SU-DHL-6 (cell line): ENCODE data around the gene OMA1.

Experiments
- H2AFZ ChIP-seq: fragments of 200-600 bp; sonication (generic); 2 replicates; pipeline ENCODE4 v1.6.1; 2014; ENCODE audit warnings: low read depth, mild to moderate bottlenecking, moderate library complexity, mixed read lengths, antibody characterized with exemption, low read length; ENCODE audit not compliant: severe bottlenecking
- H3F3A ChIP-seq: fragments of 200-600 bp; shearing (Covaris generic); 2 replicates; pipeline ENCODE4 v1.6.0; 2016; ENCODE audit warnings: antibody characterized with exemption, mild to moderate bottlenecking; ENCODE audit not compliant: insufficient read depth
- H3K27ac ChIP-seq: fragments of 200-600 bp; sonication (generic); 2 replicates; pipeline ENCODE4 v1.5.1; 2016; ENCODE audit warnings: low read depth, mild to moderate bottlenecking, low read length, moderate library complexity, mixed read lengths
- H3K27me3 ChIP-seq: fragments of 200-600 bp; sonication (generic), shearing (Covaris generic); 2 replicates; pipeline ENCODE4 v1.6.0; 2014; ENCODE audit warnings: mild to moderate bottlenecking, low read length
- H3K36me3 ChIP-seq: fragments of 200-600 bp; sonication (generic); 2 replicates; pipeline ENCODE4 v1.6.1; 2014; ENCODE audit warnings: mild to moderate bottlenecking, low read length, mixed read lengths
- H3K4me2 ChIP-seq: fragments of 300-600, 200-600 bp; shearing (Covaris generic), sonication (generic); 2 replicates; pipeline ENCODE4 v1.6.0; 2014; ENCODE audit warnings: low read length, low read depth, mild to moderate bottlenecking; ENCODE audit not compliant: poor library complexity, severe bottlenecking
- H3K4me3 ChIP-seq: fragments of 200-600 bp; sonication (generic); 2 replicates; pipeline ENCODE4 v1.5.1; 2014; ENCODE audit warnings: antibody characterized with exemption, low read length, mild to moderate bottlenecking, mixed read lengths; ENCODE audit not compliant: insufficient read depth, poor library complexity, severe bottlenecking
- H3K79me2 ChIP-seq: fragments of 200-600 bp; sonication (generic); 2 replicates; pipeline ENCODE4 v1.6.1; 2014; ENCODE audit warnings: mild to moderate bottlenecking, low read length, moderate library complexity; ENCODE audit not compliant: insufficient read depth
- H3K9ac ChIP-seq: fragments of 200-600 bp; sonication (generic); 2 replicates; pipeline ENCODE4 v1.7.0; 2014; ENCODE audit warnings: mild to moderate bottlenecking, low read length
- H3K9me2 ChIP-seq: fragments of 200-600 bp; sonication (generic); replicated peaks from 2 replicates; pipeline ENCODE4 v1.6.1; 2014; ENCODE audit warnings: low read length; ENCODE audit not compliant: insufficient read depth
- H3K9me3 ChIP-seq: fragments of 200-600 bp; sonication (generic); 2 replicates; pipeline ENCODE4 v1.6.1; 2014; ENCODE audit warnings: low read length, mixed read lengths; ENCODE audit not compliant: insufficient read depth
- H4K20me1 ChIP-seq: fragments of 200-600 bp; sonication (generic); 2 replicates; pipeline ENCODE4 v1.6.1; 2014; ENCODE audit warnings: low read depth, mild to moderate bottlenecking, antibody characterized with exemption, low read length, moderate library complexity, mixed read lengths
- EZH2phosphoT487 ChIP-seq: fragments of 200-600 bp; sonication (generic), shearing (Covaris generic); conservative IDR thresholded peaks from 2 replicates; pipeline ENCODE4 v1.6.1; 2018; ENCODE audit warnings: mild to moderate bottlenecking, antibody characterized with exemption, low read length, moderate library complexity, mixed read lengths
- TF ChIP-seq, protein P1 (sequence below): fragments of 200-600 bp; sonication (generic); IDR thresholded peaks from one replicate; pipeline ENCODE4 v1.5.1; 2017; ENCODE audit warnings: antibody characterized with exemption, mild to moderate bottlenecking, low read length, moderate library complexity; ENCODE audit not compliant: insufficient read depth, poor library complexity, severe bottlenecking

OMA1 gene

DNA sequence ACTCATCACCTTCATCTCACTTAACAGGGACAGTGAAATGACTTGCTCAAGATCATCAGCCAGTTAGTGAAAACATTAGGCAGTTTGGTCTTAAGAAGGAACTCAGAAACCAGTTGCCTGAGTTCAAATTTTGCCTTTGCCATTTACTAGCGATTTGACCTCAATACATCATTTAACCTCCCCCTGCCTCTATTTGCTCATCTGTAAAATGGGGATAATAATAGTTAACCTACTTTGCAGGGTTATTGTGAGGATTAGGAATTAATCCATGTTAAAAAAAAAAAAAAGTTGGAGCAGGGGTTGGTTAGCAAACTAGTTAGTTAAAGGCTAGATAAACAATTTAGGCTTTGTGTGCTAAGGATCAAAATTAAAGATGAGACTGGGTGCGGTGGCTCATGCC is 41.1 kb upstream of the OMA1 start:
- H2AFZ ChIP-seq, result no peak overlapping the region
- H3F3A ChIP-seq, result no peaks in the 10 kb centered on the region
- H3K4me3 ChIP-seq, result no peak overlapping the region
- H3K27ac ChIP-seq, result no peak overlapping the region
- H3K36me3 ChIP-seq, result no peaks in the 10 kb centered on the region
- no peaks in the 10 kb centered on the region for H4K20me1 ChIP-seq
- no peaks in the 10 kb centered on the region for H3K27me3 ChIP-seq
- no peak overlapping the region for H3K9ac ChIP-seq
- H3K9me3 ChIP-seq, result no peaks in the 10 kb centered on the region
- H3K4me2 ChIP-seq, result no peak overlapping the region
- H3K79me2 ChIP-seq, result no peaks in the 10 kb centered on the region
- no peak for TF ChIP-seq EZH2phosphoT487
- TF ChIP-seq, protein P1, sequence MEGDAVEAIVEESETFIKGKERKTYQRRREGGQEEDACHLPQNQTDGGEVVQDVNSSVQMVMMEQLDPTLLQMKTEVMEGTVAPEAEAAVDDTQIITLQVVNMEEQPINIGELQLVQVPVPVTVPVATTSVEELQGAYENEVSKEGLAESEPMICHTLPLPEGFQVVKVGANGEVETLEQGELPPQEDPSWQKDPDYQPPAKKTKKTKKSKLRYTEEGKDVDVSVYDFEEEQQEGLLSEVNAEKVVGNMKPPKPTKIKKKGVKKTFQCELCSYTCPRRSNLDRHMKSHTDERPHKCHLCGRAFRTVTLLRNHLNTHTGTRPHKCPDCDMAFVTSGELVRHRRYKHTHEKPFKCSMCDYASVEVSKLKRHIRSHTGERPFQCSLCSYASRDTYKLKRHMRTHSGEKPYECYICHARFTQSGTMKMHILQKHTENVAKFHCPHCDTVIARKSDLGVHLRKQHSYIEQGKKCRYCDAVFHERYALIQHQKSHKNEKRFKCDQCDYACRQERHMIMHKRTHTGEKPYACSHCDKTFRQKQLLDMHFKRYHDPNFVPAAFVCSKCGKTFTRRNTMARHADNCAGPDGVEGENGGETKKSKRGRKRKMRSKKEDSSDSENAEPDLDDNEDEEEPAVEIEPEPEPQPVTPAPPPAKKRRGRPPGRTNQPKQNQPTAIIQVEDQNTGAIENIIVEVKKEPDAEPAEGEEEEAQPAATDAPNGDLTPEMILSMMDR, result no peak
- no peaks in the 10 kb centered on the region for H3K9me2 ChIP-seq

DNA sequence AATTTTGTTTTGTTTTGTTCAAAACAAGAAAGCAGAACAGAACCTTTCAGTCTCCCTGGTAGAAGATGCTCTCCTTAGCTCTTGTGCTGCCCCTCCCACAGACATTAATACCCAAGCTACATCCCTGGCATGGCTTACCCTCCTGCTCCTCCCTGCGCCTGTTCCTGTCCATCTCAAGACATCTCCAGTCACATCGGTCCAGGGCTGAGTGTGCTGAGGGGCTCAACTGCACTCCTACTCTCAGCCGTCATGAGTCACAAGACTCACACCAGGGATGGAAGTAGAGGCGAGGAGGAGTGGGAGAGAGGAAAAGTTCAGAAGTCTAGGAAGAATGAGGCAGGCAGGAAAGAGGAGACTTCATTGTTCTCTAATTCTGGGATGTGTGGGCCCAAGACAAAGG is 39.7 kb upstream of the OMA1 start:
- TF ChIP-seq EZH2phosphoT487, result no peak
- TF ChIP-seq, protein P1, result no peak
- Histone ChIP-seq H2AFZ (no peak overlapping the region), H3K27me3 (no peaks in the 10 kb centered on the region), H3K4me3 (no peak overlapping the region), H3K79me2 (no peaks in the 10 kb centered on the region), H3K36me3 (no peaks in the 10 kb centered on the region), H3K4me2 (no peak overlapping the region), H4K20me1 (no peaks in the 10 kb centered on the region), H3K9me3 (no peaks in the 10 kb centered on the region), H3F3A (no peaks in the 10 kb centered on the region), H3K9ac (no peak overlapping the region), H3K9me2 (no peaks in the 10 kb centered on the region), H3K27ac (no peak overlapping the region)

DNA sequence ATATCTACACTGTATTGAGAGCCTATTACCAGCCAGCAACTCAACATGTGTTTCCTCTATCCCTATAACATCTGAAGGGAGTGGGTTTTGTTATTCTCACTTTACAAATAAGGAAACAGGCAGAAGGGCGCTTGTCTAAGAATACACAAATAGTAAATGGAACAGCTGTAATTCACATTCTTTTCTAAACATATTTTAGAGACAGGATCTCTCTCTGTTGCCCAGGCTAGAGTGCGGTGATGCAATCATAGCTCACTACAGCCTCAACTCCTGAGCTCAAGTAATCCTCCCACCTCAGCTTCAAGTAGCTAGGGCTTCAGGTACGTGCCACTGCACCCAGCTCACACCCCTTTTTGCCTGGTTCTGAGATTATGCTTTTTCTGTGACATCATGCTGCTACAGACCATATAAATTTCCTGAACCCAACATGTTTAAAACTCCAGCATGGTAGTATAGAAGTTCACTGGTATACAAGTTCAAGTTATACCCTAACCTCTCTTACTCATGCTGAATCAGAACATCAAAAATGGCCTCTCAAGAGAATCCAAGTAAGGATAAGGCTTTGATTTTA is 39.1 kb upstream of the OMA1 start:
- Histone ChIP-seq H3F3A (no peaks in the 10 kb centered on the region), H3K36me3 (no peaks in the 10 kb centered on the region), H3K79me2 (no peaks in the 10 kb centered on the region), H3K4me3 (no peak overlapping the region), H3K9me2 (no peaks in the 10 kb centered on the region), H3K4me2 (no peak overlapping the region), H3K9me3 (no peaks in the 10 kb centered on the region), H4K20me1 (no peaks in the 10 kb centered on the region), H3K9ac (no peak overlapping the region), H3K27ac (no peak overlapping the region), H2AFZ (no peak overlapping the region), H3K27me3 (no peaks in the 10 kb centered on the region)
- TF ChIP-seq EZH2phosphoT487, result no peak
- TF ChIP-seq, protein P1, result no peak
